ENCODE data around the gene TGIF2. TPM values are rescaled to one million over a fixed set of nuclear protein-coding genes. Genes with fewer than 3 reads are reported as not detected.
A peak's percentile ranks its signal among the peaks of the same experiment; 100 is the strongest.

TGIF2 gene
- total RNA-seq, 6 experiments from 2014 or later: 3.2 to 7.8 (median 5.9) TPM

DNA sequence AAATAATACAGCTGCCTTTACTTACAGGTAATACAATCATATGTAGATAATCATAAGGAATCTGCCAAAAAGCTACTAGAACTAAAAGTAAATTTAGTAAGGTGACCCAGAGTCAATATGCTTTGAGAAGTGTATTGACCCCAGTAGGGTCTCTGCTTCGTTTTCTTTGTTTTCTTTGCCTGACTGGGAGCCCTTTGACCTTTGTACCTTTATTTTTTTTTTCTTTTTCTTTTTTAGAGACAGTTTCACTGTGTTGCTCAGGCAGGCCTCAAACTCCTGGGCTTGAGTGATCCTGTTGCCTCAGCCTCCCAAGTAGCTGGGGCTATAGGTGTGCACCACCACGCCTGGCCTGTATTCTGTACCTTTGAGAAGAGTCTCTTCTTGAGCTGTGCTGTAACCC lies 50.0 kb downstream of the TGIF2 start:
- Histone ChIP-seq H3K4me3 (no peak overlapping the region), H3K4me1 (no peaks in the 10 kb centered on the region), H3K27ac (no peak overlapping the region), H3K9me3 (no peaks in the 10 kb centered on the region), H3K27me3 (no peaks in the 10 kb centered on the region), H3K36me3 (no peaks in the 10 kb centered on the region)
- DNase-seq (no peak), ATAC-seq (no peak)
- intact Hi-C loops (cut with DNase I): no loop called here
- TF ChIP-seq, protein P1, sequence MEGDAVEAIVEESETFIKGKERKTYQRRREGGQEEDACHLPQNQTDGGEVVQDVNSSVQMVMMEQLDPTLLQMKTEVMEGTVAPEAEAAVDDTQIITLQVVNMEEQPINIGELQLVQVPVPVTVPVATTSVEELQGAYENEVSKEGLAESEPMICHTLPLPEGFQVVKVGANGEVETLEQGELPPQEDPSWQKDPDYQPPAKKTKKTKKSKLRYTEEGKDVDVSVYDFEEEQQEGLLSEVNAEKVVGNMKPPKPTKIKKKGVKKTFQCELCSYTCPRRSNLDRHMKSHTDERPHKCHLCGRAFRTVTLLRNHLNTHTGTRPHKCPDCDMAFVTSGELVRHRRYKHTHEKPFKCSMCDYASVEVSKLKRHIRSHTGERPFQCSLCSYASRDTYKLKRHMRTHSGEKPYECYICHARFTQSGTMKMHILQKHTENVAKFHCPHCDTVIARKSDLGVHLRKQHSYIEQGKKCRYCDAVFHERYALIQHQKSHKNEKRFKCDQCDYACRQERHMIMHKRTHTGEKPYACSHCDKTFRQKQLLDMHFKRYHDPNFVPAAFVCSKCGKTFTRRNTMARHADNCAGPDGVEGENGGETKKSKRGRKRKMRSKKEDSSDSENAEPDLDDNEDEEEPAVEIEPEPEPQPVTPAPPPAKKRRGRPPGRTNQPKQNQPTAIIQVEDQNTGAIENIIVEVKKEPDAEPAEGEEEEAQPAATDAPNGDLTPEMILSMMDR (IDR thresholded peaks at IDR 0.05): no peak
- no peak for TF ChIP-seq POLR2A (IDR thresholded peaks at IDR 0.05)
- 63% methylated on average over 2 of the region's 2 CpGs for WGBS (ENCODE audit: insufficient coverage, low coverage, low lambda C conversion rate, missing lambda C conversion rate)

DNA sequence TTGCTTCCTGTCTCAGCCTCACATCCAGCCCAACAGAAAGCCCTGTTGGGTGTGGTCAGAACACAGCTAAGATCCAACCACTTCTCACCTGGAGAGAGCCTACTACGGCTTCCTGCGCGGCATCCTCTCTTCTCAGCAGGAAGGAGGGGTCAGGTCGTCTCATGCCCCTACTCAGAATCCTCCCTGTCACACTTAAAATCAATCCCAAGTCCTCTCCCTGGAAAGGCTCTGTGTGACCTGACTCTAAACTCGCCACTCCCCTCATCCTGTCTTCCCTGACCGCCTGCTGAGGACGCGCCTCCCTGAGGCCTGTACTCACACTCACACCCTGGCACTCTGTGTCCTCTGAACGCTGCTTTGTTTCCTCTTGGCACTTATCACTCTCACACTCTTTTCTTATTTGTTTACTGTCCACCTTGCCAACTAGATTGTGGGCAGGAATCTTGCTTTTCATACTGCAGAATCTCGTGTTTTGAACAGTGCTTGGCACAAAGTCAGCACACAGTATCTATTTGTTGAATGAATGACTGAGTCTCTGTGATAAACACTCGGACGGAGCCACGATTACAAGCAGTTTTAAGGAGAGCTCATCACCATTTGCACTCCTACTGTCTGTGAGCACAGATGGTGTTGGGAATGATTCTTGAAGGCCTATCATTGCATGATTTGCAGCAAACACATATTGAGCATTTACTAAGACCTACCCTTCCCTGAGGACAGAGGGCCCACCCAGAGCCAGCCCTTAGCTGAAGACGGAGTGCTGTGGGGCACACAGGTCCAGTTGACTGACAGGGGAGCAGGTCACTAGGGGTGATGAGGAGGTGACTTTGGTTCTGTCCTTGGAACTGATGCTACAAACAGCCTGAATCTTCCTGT lies 50.9 kb downstream of the TGIF2 start:
- intact Hi-C loops (cut with DNase I): no loop called here

DNA sequence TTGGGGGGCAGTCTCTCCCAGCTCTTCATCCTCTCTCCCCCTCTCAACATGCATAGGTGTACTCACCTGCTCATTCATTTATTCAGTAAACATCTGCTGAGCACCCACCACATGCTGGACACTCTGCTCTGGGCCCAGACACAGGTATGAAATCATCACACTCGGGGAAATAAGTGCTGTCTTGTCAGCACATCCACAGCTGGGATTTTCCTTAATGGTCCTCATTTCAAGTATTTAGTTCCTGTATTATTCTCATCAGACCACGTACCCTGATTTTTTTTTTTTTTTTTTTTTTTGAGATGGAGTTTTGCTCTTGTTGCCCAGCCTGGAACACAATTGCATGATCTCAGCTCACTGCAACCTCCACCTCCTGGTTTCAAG lies 51.5 kb downstream of the TGIF2 start:
- Histone ChIP-seq H3K4me1 (no peaks in the 10 kb centered on the region), H3K4me3 (no peak overlapping the region), H3K27ac (no peak overlapping the region), H3K27me3 (no peaks in the 10 kb centered on the region), H3K36me3 (no peaks in the 10 kb centered on the region), H3K9me3 (no peaks in the 10 kb centered on the region)
- DNase-seq: no peak
- ATAC-seq: no peak
- TF ChIP-seq, protein P1 (IDR thresholded peaks at IDR 0.05): no peak
- no peak for TF ChIP-seq POLR2A (IDR thresholded peaks at IDR 0.05)
- intact Hi-C loops (cut with DNase I): no loop called here
- 100% methylated on average over 1 of the region's 2 CpGs for WGBS (ENCODE audit: insufficient coverage, low coverage, low lambda C conversion rate, missing lambda C conversion rate)

More for the DNA sequence above, 50.9 kb downstream of the TGIF2 start:
- Histone ChIP-seq H3K36me3 (no peaks in the 10 kb centered on the region), H3K27ac (no peak overlapping the region), H3K9me3 (no peaks in the 10 kb centered on the region), H3K27me3 (no peaks in the 10 kb centered on the region), H3K4me3 (no peak overlapping the region), H3K4me1 (no peaks in the 10 kb centered on the region)
- 17% methylated on average over 9 of the region's 14 CpGs for WGBS (ENCODE audit: insufficient coverage, low coverage, low lambda C conversion rate, missing lambda C conversion rate)
- peak in 1 of 3 donors; percentile 33 for DNase-seq
- peak; percentile 71 to 95 (median 80) for ATAC-seq
- TF ChIP-seq, protein P1 (IDR thresholded peaks at IDR 0.05): no peak
- no peak for TF ChIP-seq POLR2A (IDR thresholded peaks at IDR 0.05)

DNA sequence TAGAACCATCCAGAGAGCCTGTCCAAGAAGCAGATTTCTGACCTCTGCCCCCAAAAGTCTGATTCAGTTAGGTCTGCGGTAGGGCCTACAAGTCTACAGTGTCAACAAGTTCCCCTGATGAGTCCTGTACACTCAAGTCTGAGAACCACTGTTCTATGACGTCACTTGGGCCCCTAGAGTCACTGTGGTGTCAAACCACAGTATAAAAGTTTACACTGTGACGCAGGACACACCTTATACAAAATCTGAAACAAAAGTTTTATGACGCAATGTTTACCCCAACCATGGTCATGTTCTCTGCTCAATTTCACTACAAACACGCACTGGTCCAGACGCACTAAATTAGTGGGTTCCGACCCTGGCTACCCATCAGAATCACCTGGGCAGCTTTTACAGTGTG lies 54.7 kb downstream of the TGIF2 start:
- DNase-seq: no peak
- H3K27me3 ChIP-seq: no peaks in the 10 kb centered on the region
- H3K27ac ChIP-seq: no peak overlapping the region
- no peaks in the 10 kb centered on the region for H3K36me3 ChIP-seq
- WGBS (ENCODE audit: insufficient coverage, low coverage, low lambda C conversion rate, missing lambda C conversion rate): 82% methylated on average over 7 of the region's 7 CpGs
- ATAC-seq: no peak
- no peaks in the 10 kb centered on the region for H3K9me3 ChIP-seq
- TF ChIP-seq, protein P1 (IDR thresholded peaks at IDR 0.05): no peak
- no peak for TF ChIP-seq POLR2A (IDR thresholded peaks at IDR 0.05)
- no peaks in the 10 kb centered on the region for H3K4me1 ChIP-seq
- intact Hi-C loops (cut with DNase I): no loop called here
- H3K4me3 ChIP-seq: no peak overlapping the region

Measured in right lobe of liver (tissue), 6 donors.